HG02885 (cell line): Measurements from ENCODE around the gene PEX1.
A peak's percentile ranks its signal among the peaks of the same experiment; 100 is the strongest.
"Not testable (repeated sequence)": the region's sequence is repeated elsewhere in the genome, so short reads cannot be mapped to it uniquely, and the experiment has no call there.

Source experiments
- ATAC-seq: cut with Tn5 transposase; IDR thresholded peaks from one replicate; pipeline ENCODE4 v1.9.1; 2021; ENCODE audit warnings: mild to moderate bottlenecking; ENCODE audit not compliant: unreplicated experiment, poor library complexity

The PEX1 gene

GRCh38 chr7:92528188-92528957 lies at the start of gene PEX1, which contains the start of gene RBM48:
TSS of gene PEX1 (minus strand) at chr7:92528520. CDS start at chr7:92528435, 85 bp downstream.
TSS of gene RBM48 (plus strand) at chr7:92528795. CDS start at chr7:92528814, 19 bp downstream.
- peak; percentile 92 for ATAC-seq

- no peak for ATAC-seq
These were observed 48.0 kb upstream of the PEX1 start for GRCh38 chr7:92576296-92576695.

GRCh38 chr7:92569137-92569536 lies 40.8 kb upstream of the PEX1 start:
- no peak for ATAC-seq

GRCh38 chr7:92567460-92567859 lies 39.1 kb upstream of the PEX1 start:
- no peak for ATAC-seq

- ATAC-seq = no peak
These were observed 35.0 kb upstream of the PEX1 start for GRCh38 chr7:92563345-92563744.

GRCh38 chr7:92560602-92561001 lies 32.3 kb upstream of the PEX1 start:
- ATAC-seq = no peak

GRCh38 chr7:92557808-92558362 lies 29.6 kb upstream of the PEX1 start:
- ATAC-seq = no peak

- ATAC-seq = no peak
These were observed 28.9 kb upstream of the PEX1 start for GRCh38 chr7:92557249-92557648.

GRCh38 chr7:92550194-92550593 lies 21.9 kb upstream of the PEX1 start:
- ATAC-seq = no peak

GRCh38 chr7:92547579-92547978 lies 19.3 kb upstream of the PEX1 start:
- ATAC-seq = no peak

- no peak for ATAC-seq
These were observed 18.7 kb upstream of the PEX1 start for GRCh38 chr7:92546856-92547497.

- ATAC-seq = not testable (repeated sequence)
These were observed 16.8 kb upstream of the PEX1 start for GRCh38 chr7:92545116-92545515.

- ATAC-seq = not testable (repeated sequence)
These were observed 15.2 kb upstream of the PEX1 start for GRCh38 chr7:92543542-92543941.

GRCh38 chr7:92534572-92534971 lies 6.3 kb upstream of the PEX1 start:
- no peak for ATAC-seq

GRCh38 chr7:92528958-92529264 lies 591 bp upstream of the PEX1 start:
- peak; percentile 2 for ATAC-seq

GRCh38 chr7:92527300-92528187 lies 776 bp downstream of the PEX1 start:
- peak; percentile 42 for ATAC-seq

GRCh38 chr7:92523110-92523509 lies 5.2 kb downstream of the PEX1 start:
- ATAC-seq = no peak

- ATAC-seq = no peak
These were observed 8.3 kb downstream of the PEX1 start for GRCh38 chr7:92520024-92520423.

GRCh38 chr7:92517631-92518030 lies 10.7 kb downstream of the PEX1 start:
- ATAC-seq = no peak

- ATAC-seq = no peak
These were observed 15.0 kb downstream of the PEX1 start for GRCh38 chr7:92513167-92513902.
